Kidney (tissue), 14 donors: ENCODE results near the gene TMEM132C. TPM values are rescaled to one million over a fixed set of nuclear protein-coding genes. Genes with fewer than 3 reads are reported as not detected.

Source experiments
- DNase-seq, 5 donors: peaks; one replicate each; pipeline ENCODE4 v3.0.0-alpha.2; 2013 to 2020
- FAIRE-seq: peaks from 2 replicates; lab custom pipeline; 2012; peaks lifted over from hg19 to GRCh38; lab: Jason Lieb, UNC
- H3K27ac ChIP-seq, 2 donors: one replicate each; pipeline ENCODE4 v1.7.0; 2013; ENCODE audit warnings: low read depth in 2 of 2, low read length in 2 of 2, inconsistent platforms in 1 of 2
- H3K27me3 ChIP-seq: one replicate; pipeline ENCODE4 v1.7.1; 2013; ENCODE audit warnings: low read length, inconsistent platforms; ENCODE audit not compliant: control insufficient read depth, insufficient read depth
- H3K36me3 ChIP-seq, 3 donors: one replicate each; pipeline versions ENCODE4 v1.7.0 to v1.7.1; 2013; ENCODE audit warnings: low read length in 3 of 3, control low read depth in 1 of 3, inconsistent platforms in 1 of 3; ENCODE audit not compliant: insufficient read depth in 3 of 3, control insufficient read depth in 2 of 3
- H3K4me1 ChIP-seq, 3 donors: one replicate each; pipeline versions ENCODE4 v1.7.0 to v1.7.1; 2013; ENCODE audit warnings: low read length in 3 of 3, inconsistent platforms in 1 of 3, low read depth in 1 of 3; ENCODE audit not compliant: control insufficient read depth in 2 of 3, insufficient read depth in 2 of 3
- H3K4me3 ChIP-seq, 3 donors: one replicate each; pipeline versions ENCODE4 v1.7.0 to v1.8.1; 2013; ENCODE audit warnings: low read length in 3 of 3, control low read depth in 1 of 3, inconsistent platforms in 1 of 3
- H3K9ac ChIP-seq, 3 donors: one replicate each; pipeline versions ENCODE4 v1.7.0 to v1.7.1; 2013; ENCODE audit warnings: low read length in 3 of 3, control low read depth in 1 of 3, inconsistent platforms in 1 of 3
- H3K9me3 ChIP-seq, 3 donors: one replicate each; pipeline versions ENCODE4 v1.7.0 to v1.7.1; 2013; ENCODE audit warnings: low read length in 3 of 3, control low read depth in 1 of 3, inconsistent platforms in 1 of 3; ENCODE audit not compliant: control insufficient read depth in 2 of 3, insufficient read depth in 1 of 3
- CTCF ChIP-seq: IDR thresholded peaks from 3 replicates; pipeline ENCODE4 v1.5.1; 2012; ENCODE audit warnings: mild to moderate bottlenecking, moderate library complexity, borderline replicate concordance; ENCODE audit not compliant: insufficient read depth; ENCODE audit errors: extremely low read depth
- intact Hi-C: fragments of 100-400 bp; cut with DNase I; formaldehyde crosslinking; loops from one replicate; pipeline ENCODE4 v1.11.1; 2022
- polyA plus RNA-seq: library from polyadenylated mRNA; stranded (reverse); fragments of 350-450 nt; fragmentation: Illumina TruSeq; extraction: RNeasy Lipid Tissue Mini Kit (QIAGEN cat#74804); gene quantifications from one replicate; pipeline ENCODE4 v1.2.3, GENCODE V29; 2014; ENCODE audit warnings: low read depth, low replicate concordance; ENCODE audit not compliant: insufficient read depth
- total RNA-seq: library from RNA; stranded (reverse); fragmentation: NEBNext Ultra II Directional; extraction: Animal tissue kit (Norgen Biotek cat#: 25700); gene quantifications from one replicate; pipeline ENCODE4 v1.2.1, GENCODE V29; 2021
- donor health status: control.
- donor health status: control.
- donor health status: control.
- donor health status: control.
- donor health status: control.
- donor health status: DM: yes; HTN: yes; CAD: no.
- donor health status: Normal renal cell carcinoma (clear cell type).

Gene TMEM132C
- total and polyA plus RNA-seq, 2 donors from 2014 or later, result 0.28 to 0.75 TPM

GRCh38 chr12:128276471-128276870, 9.5 kb downstream of the TMEM132C start:
- Histone ChIP-seq H3K36me3 (no peaks in the 10 kb centered on the region), H3K27me3 (no peaks in the 10 kb centered on the region), H3K27ac (no peak overlapping the region), H3K9ac (no peak overlapping the region), H3K4me3 (no peak overlapping the region), H3K9me3 (peaks cover 0 to 6% (median 3%) of the 10 kb centered on the region in 3 donors), H3K4me1 (no peaks in the 10 kb centered on the region)
- DNase-seq, result no peak
- intact Hi-C loops, result no loop called here
- TF ChIP-seq CTCF, result no peak
- FAIRE-seq, result no peak

GRCh38 chr12:128286970-128287369, 20.0 kb downstream of the TMEM132C start:
- peak in 1 of 5 donors; percentile 7 for DNase-seq
- Histone ChIP-seq H3K4me1 (peaks cover 0 to 3% (median 0%) of the 10 kb centered on the region in 3 donors), H3K27ac (no peak overlapping the region), H3K36me3 (no peaks in the 10 kb centered on the region), H3K27me3 (no peaks in the 10 kb centered on the region), H3K9me3 (peaks cover 0 to 6% (median 0%) of the 10 kb centered on the region in 3 donors), H3K4me3 (no peak overlapping the region), H3K9ac (no peak overlapping the region)
- TF ChIP-seq CTCF, result no peak
- intact Hi-C loops, result no loop called here
- no peak for FAIRE-seq

- TF ChIP-seq CTCF, result no peak
- no peak overlapping the region for H3K27ac ChIP-seq
- no peak overlapping the region for H3K4me3 ChIP-seq
- intact Hi-C loops, result no loop called here
- no peaks in the 10 kb centered on the region for H3K27me3 ChIP-seq
- no peak overlapping the region for H3K9ac ChIP-seq
- H3K36me3 ChIP-seq, result no peaks in the 10 kb centered on the region
- H3K9me3 ChIP-seq, result no peaks in the 10 kb centered on the region
- peaks cover 0 to 3% (median 0%) of the 10 kb centered on the region in 3 donors for H3K4me1 ChIP-seq
- FAIRE-seq (no peak), DNase-seq (no peak)
Measured at GRCh38 chr12:128288357-128288756, 21.4 kb downstream of the TMEM132C start.

GRCh38 chr12:128288896-128289295, 21.9 kb downstream of the TMEM132C start:
- no peak for TF ChIP-seq CTCF
- H3K9ac ChIP-seq, result no peak overlapping the region
- FAIRE-seq, result no peak
- no peak overlapping the region for H3K27ac ChIP-seq
- peaks cover 0 to 3% (median 0%) of the 10 kb centered on the region in 3 donors for H3K4me1 ChIP-seq
- H3K36me3 ChIP-seq, result no peaks in the 10 kb centered on the region
- no peaks in the 10 kb centered on the region for H3K9me3 ChIP-seq
- no peak overlapping the region for H3K4me3 ChIP-seq
- H3K27me3 ChIP-seq, result no peaks in the 10 kb centered on the region
- no peak for DNase-seq
- intact Hi-C loops, result no loop called here
